GM19238 (cell line): Measurements from ENCODE around the gene RAB6B.

Experiments
- DNase-seq: peaks from one replicate; pipeline ENCODE4 v3.0.0; 2011; ENCODE audit warnings: low spot score; ENCODE audit not compliant: insufficient read length

Gene RAB6B

GRCh38 chr3:133838296-133838789 is 57.3 kb downstream of the RAB6B start:
- DNase-seq: no peak

DNA sequence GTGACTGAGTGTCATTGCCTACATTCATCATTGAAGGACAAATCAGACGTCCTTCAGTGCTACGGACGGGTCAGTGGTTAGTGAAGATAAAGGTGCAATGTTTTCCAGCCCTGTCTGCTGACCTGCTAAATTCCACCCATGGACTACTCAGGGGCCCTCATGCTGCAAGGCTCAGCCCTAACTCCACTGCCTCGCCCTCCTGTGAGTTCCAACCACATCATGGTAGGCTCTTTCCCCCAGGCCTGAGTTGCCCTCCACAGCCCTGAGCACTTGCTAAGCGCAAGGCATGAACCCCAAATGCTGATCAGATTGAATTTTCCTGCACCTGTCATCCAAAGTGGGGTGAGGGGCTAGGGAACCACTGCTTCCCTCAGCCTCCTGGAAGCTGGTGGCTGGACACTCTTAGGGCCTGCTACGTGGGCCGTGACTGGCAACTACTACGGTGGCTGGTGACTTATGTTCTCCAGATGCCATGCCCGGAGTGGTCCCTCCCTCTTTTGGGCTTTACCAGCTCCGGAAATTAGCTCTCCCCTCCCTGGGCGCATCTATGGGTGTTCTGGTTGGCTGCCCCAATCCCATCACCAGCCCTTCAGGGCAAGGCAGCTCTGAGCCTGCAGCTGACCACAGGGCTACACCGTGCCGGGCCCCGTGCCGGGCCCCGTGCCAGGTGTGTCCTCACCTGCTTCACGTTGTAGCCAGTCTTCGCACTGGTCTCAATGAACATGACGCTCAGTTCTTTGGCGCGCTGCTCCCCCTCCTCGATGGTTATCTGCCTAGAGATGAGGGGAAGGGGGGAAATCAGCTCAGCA is 58.0 kb downstream of the RAB6B start:
- no peak for DNase-seq

- no peak for DNase-seq
Measured at GRCh38 chr3:133836497-133837158, 59.1 kb downstream of the RAB6B start.

DNA sequence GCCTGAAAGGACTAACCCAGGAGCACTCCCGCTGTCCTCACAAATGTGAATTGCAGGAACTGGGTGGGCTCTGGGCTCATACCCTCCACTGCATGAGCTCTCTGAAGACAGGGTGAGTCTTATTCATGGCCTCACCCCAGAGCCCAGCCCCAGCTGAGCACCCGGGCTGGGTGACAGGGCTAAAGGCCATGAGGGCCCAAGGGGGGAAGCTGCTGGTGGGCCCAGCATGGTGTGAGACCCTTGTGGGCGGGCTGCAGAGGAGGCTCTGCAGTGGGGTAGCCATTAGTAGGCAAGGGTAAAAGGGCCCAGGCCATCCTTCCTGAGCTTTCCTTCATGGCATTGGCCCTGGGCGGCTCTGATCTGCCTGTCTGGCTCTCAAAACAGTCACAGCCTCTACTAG is 59.7 kb downstream of the RAB6B start:
- DNase-seq: no peak

GRCh38 chr3:133835418-133835743 is 60.3 kb downstream of the RAB6B start:
- DNase-seq: no peak

- no peak for DNase-seq
Measured at GRCh38 chr3:133834621-133835417, 60.9 kb downstream of the RAB6B start.

DNA sequence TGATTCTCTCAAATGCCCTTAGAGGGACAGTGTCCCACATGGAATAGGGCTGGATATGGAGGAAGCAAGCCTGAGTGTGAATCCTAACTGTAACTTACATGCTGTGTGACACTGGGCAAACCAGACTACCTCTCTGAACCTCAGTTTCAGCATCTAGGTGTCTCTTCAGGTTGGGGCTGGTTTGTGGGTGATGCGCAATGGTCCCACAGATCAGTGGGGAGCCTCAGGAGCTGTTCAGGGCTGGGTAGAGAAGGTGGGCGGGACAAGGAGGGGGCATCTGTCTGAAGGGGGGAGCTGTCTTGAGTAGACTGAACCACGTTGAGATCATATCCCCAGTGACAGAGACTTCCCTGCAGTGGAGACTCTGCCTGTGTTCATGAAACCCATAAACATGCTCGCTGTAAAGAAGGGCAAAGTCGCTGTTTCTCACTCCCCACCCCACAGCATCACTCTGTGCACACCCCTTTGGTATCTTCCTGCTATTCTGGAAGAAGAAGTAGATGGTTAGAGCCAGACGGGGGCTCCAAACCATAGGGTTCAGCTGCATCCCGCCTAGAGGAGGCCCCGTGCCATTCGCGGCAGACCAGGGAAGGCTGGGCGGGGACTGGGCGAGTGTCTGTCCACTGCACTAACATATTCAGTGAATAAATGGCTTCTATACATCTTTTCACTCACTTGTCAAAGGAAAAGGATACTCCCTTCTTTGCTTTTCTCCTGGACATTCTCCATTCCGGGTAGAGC is 61.6 kb downstream of the RAB6B start:
- no peak for DNase-seq

GRCh38 chr3:133833267-133833666 is 62.4 kb downstream of the RAB6B start:
- DNase-seq: no peak

DNA sequence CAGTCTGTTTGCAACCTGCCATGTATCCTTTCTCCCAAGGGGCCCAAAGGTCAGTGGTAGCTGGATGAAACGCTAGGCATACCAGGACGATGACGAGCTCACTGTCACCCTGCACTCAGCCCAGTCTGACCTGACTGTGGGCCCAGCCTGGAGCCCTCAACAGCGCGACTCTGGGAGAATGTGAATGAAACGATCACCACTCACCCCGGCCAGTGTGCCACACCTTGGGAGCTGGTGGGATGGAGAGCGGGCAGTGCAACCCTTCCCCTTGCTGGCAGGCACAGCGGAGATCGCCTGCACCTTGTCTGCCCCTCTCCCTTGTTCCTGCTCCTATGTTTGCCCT is 62.9 kb downstream of the RAB6B start:
- DNase-seq: no peak

- no peak for DNase-seq
Measured at GRCh38 chr3:133831966-133832801, 63.5 kb downstream of the RAB6B start.

DNA sequence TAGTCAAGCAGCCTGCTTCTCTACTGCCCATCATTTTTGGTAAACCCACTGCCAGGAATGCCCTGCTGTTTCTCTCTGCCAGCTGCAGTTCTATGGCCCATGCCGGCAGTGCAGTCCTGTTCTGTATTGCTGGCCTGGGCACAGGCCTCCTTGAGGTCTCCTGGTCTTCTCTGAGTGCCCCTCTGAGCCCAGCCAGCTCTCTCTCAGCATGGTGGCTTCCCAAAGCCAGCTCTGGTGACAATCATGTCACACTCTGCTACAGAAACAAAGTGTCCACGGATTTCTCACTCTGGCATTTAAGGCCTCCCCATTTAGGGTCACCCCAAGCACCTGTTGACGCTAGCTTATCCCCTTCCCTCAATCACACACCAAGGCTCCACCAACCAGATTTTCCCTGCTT is 65.6 kb downstream of the RAB6B start:
- no peak for DNase-seq

DNA sequence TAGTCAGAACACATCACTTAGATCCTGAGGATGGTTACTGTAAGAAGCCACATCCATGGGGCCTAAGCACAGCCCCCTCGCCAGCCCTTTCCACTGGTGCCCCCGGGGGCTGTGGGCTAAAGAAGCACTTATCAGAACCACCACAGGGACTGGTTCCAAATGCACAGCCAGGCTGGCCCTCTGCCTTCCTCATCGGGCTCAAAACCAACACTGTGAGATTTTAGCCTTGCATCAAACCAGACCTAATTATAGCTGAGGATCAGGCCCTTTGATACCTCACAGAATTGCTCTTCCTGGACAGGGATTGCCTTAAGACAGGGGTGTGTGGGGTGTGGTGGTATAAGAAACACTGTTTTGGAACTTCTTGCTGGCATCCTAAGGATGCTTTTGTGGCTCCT is 66.4 kb downstream of the RAB6B start:
- no peak for DNase-seq

DNA sequence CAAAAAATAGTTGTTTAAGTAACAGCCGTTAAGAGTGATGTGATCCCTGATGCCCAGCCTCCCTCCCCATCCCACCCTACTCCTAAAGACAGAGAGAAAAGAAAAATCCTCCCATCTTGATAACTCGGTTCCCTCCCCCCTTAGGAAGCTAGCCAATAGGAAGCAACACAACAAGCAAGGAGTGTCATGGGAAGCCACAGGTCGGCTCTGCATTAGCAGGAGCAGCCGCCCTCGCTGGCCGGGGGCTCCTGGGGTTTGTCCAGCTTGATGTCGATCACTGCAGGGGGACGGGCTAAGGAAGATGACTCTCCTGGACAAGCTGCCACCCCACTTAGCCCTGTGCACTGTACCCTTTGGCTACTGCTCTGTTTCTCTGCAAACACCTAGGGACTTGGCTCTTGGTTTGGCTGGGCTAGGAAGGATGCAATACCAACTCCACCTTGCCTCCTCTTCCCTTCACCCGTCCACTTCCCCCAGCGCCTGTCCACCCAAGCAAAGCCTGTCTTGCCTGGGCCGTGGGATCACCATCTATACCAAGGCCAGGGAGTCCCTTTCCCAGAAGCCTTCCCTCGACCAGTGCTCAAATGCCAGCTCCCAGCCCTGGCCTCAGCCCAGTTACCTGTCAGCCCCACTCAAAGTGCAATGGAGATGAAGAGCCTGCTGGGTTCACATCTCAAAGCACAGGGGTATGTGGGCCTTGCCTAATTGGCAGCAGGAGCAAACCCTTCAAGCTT is 66.9 kb downstream of the RAB6B start:
- DNase-seq: no peak

DNA sequence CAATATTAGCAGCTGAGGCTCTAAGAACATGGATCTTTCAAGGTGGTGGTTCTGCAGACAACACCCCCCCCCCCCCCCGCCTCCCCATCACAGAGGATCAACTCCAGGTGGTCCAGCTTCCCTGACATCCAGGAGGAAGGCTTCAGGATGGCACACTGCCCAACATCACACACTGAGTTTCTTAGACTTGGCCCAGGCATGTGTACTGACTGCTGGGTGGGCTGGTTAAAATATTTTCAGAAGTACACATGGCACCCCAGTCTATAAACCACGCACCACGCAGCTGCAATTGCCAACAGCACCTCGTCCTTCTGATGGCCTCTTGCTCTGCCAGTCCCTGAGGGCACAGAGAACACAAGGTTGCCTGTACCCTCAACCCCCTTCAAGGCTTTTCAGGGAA is 68.0 kb downstream of the RAB6B start:
- no peak for DNase-seq

- DNase-seq: no peak
Measured at GRCh38 chr3:133827136-133827535, 68.5 kb downstream of the RAB6B start.

GRCh38 chr3:133825969-133826727 is 69.5 kb downstream of the RAB6B start:
- no peak for DNase-seq

GRCh38 chr3:133824961-133825485 is 70.7 kb downstream of the RAB6B start:
- DNase-seq: no peak

GRCh38 chr3:133821767-133822638 is 73.7 kb downstream of the RAB6B start:
- no peak for DNase-seq
